Tibial nerve (tissue), 4 donors: ENCODE results near the gene SETDB1.

Experiments used
- EP300 ChIP-seq, 2 donors: sonication (generic); formaldehyde crosslinking; IDR thresholded peaks; one replicate each; pipeline ENCODE4 v1.6.1; 2017; ENCODE audit warnings: antibody characterized with exemption in 2 of 2, mild to moderate bottlenecking in 1 of 2
- POLR2A ChIP-seq, 2 donors: fragments of 450-650 bp; IDR thresholded peaks; one replicate each; pipeline ENCODE4 v1.6.1; 2017; ENCODE audit warnings: antibody characterized with exemption in 2 of 2, mild to moderate bottlenecking in 2 of 2, moderate library complexity in 2 of 2
- TF ChIP-seq, protein P1 (sequence below), 5 experiments: fragments of 200-600 bp in 3 of 5; fragments of 450-650 bp in 2 of 5; sonication (generic) in 3 of 5; IDR thresholded peaks; one replicate each; pipeline ENCODE4 v1.5.1; 2016 to 2019; ENCODE audit warnings: antibody characterized with exemption in 5 of 5, mild to moderate bottlenecking in 3 of 5, moderate library complexity in 2 of 5

DNA sequence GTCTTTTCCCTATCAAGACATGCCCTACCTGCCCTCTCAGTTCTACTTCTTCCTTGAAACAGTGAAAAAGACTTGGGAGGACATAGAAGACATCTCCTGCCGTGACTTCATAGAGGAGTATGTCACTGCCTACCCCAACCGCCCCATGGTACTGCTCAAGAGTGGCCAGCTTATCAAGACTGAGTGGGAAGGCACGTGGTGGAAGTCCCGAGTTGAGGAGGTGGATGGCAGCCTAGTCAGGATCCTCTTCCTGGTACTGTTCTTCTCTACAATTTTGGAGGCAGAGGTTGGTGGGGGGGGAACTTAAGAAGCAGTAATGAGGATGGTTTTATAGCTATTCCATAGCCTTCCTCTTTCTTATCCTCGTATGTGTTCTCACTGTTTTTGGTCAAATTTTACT is 18.7 kb downstream of the SETDB1 start:
- TF ChIP-seq POLR2A (IDR thresholded peaks at IDR 0.05), result no peak
- TF ChIP-seq, protein P1, sequence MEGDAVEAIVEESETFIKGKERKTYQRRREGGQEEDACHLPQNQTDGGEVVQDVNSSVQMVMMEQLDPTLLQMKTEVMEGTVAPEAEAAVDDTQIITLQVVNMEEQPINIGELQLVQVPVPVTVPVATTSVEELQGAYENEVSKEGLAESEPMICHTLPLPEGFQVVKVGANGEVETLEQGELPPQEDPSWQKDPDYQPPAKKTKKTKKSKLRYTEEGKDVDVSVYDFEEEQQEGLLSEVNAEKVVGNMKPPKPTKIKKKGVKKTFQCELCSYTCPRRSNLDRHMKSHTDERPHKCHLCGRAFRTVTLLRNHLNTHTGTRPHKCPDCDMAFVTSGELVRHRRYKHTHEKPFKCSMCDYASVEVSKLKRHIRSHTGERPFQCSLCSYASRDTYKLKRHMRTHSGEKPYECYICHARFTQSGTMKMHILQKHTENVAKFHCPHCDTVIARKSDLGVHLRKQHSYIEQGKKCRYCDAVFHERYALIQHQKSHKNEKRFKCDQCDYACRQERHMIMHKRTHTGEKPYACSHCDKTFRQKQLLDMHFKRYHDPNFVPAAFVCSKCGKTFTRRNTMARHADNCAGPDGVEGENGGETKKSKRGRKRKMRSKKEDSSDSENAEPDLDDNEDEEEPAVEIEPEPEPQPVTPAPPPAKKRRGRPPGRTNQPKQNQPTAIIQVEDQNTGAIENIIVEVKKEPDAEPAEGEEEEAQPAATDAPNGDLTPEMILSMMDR (IDR thresholded peaks at IDR 0.05), result no peak
- no peak for TF ChIP-seq EP300 (IDR thresholded peaks at IDR 0.05)
